Right kidney (tissue), 1 donor: ENCODE data around the gene SLC25A44.
"Not testable (repeated sequence)": the region's sequence is repeated elsewhere in the genome, so short reads cannot be mapped to it uniquely, and the experiment has no call there.

ENCODE experiments used
- DNase-seq: peaks from one replicate; pipeline ENCODE4 v3.0.0-alpha.2; 2016

SLC25A44 gene

GRCh38 chr1:156162430-156163037 lies 31.4 kb upstream of the SLC25A44 start:
- no peak for DNase-seq

GRCh38 chr1:156163712-156164111 lies 30.2 kb upstream of the SLC25A44 start:
- no peak for DNase-seq

- DNase-seq = no peak
Measured at GRCh38 chr1:156164125-156164831, 29.6 kb upstream of the SLC25A44 start.

GRCh38 chr1:156165083-156165482 lies 28.8 kb upstream of the SLC25A44 start:
- DNase-seq = no peak

GRCh38 chr1:156167536-156167935 lies 26.4 kb upstream of the SLC25A44 start:
- no peak for DNase-seq

GRCh38 chr1:156172696-156173470 lies 21.0 kb upstream of the SLC25A44 start:
- DNase-seq = no peak

- no peak for DNase-seq
Measured at GRCh38 chr1:156176610-156177210, 17.2 kb upstream of the SLC25A44 start.

GRCh38 chr1:156177919-156178654 lies 15.8 kb upstream of the SLC25A44 start:
- no peak for DNase-seq

GRCh38 chr1:156180471-156180870 lies 13.4 kb upstream of the SLC25A44 start:
- no peak for DNase-seq

GRCh38 chr1:156181391-156181924 lies 12.4 kb upstream of the SLC25A44 start:
- not testable (repeated sequence) for DNase-seq

- not testable (repeated sequence) for DNase-seq
Measured at GRCh38 chr1:156182010-156182779, 11.7 kb upstream of the SLC25A44 start.

GRCh38 chr1:156186347-156187177 lies 7.3 kb upstream of the SLC25A44 start:
- DNase-seq = not testable (repeated sequence)

- not testable (repeated sequence) for DNase-seq
Measured at GRCh38 chr1:156190265-156190664, 3.6 kb upstream of the SLC25A44 start.

GRCh38 chr1:156191292-156191964 lies 2.5 kb upstream of the SLC25A44 start:
- no peak for DNase-seq

GRCh38 chr1:156193208-156193487 lies 756 bp upstream of the SLC25A44 start:
- DNase-seq = no peak

GRCh38 chr1:156194300-156194652 lies 372 bp downstream of the SLC25A44 start:
- DNase-seq = no peak

- no peak for DNase-seq
Measured at GRCh38 chr1:156195853-156196252, 1.9 kb downstream of the SLC25A44 start.

GRCh38 chr1:156196445-156196844 lies 2.5 kb downstream of the SLC25A44 start:
- DNase-seq = no peak

- DNase-seq = no peak
Measured at GRCh38 chr1:156198831-156199349, 5.0 kb downstream of the SLC25A44 start.

- DNase-seq = no peak
Measured at GRCh38 chr1:156200044-156200443, 6.1 kb downstream of the SLC25A44 start.
